MM.1S (cell line): Measurements from ENCODE around the gene INPP4A.

ENCODE experiments used
- EZH2 ChIP-seq: fragments of 300-600 bp; sonication (generic); optimal IDR thresholded peaks from 2 replicates; pipeline ENCODE3; 2017; ENCODE audit warnings: low read depth, mild to moderate bottlenecking, antibody characterized with exemption, low read length, mixed read lengths
- TF ChIP-seq, protein P1 (sequence below): fragments of 300-600 bp; sonication (generic); IDR thresholded peaks from 2 replicates; pipeline ENCODE4 v1.5.1; 2016; ENCODE audit warnings: antibody characterized with exemption, low read length, mixed read lengths

DNA sequence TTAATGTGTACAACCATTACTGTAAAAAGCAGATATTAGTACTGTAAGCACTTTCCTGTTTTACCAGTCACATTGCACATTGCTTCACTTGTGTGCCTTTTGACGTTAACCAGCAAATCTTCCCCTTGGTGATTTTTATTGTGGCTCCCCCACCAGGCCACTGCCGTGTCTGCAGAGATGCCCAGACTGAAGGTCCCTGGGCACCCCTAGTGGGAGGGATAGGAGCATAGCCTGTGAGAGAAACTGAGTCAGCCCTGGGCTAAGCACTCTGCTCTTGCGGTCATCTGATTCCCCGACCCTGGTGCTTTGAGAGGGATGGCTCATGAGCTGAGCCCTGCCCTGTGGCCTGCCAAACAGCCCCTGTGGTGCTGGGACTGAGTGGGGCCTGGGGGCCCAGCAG is 73.4 kb downstream of the INPP4A start:
- TF ChIP-seq, protein P1, sequence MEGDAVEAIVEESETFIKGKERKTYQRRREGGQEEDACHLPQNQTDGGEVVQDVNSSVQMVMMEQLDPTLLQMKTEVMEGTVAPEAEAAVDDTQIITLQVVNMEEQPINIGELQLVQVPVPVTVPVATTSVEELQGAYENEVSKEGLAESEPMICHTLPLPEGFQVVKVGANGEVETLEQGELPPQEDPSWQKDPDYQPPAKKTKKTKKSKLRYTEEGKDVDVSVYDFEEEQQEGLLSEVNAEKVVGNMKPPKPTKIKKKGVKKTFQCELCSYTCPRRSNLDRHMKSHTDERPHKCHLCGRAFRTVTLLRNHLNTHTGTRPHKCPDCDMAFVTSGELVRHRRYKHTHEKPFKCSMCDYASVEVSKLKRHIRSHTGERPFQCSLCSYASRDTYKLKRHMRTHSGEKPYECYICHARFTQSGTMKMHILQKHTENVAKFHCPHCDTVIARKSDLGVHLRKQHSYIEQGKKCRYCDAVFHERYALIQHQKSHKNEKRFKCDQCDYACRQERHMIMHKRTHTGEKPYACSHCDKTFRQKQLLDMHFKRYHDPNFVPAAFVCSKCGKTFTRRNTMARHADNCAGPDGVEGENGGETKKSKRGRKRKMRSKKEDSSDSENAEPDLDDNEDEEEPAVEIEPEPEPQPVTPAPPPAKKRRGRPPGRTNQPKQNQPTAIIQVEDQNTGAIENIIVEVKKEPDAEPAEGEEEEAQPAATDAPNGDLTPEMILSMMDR, result peak; percentile 74
- no peak for TF ChIP-seq EZH2
